DOHH2 (cell line): ENCODE results near the gene NPL.

ENCODE experiments used
- EZH2phosphoT487 ChIP-seq: fragments of 200-600 bp; sonication (generic); IDR thresholded peaks from 2 replicates; pipeline ENCODE4 v1.6.1; 2017; ENCODE audit warnings: borderline replicate concordance, mild to moderate bottlenecking, antibody characterized with exemption, low read length, moderate library complexity, mixed read lengths
- TF ChIP-seq, protein P1 (sequence below): fragments of 200-600 bp; sonication (generic); IDR thresholded peaks from one replicate; pipeline ENCODE4 v1.5.1; 2014; ENCODE audit warnings: antibody characterized with exemption, mild to moderate bottlenecking, low read depth, low read length; ENCODE audit not compliant: poor library complexity, severe bottlenecking

GRCh38 chr1:182823220-182823619 lies 33.6 kb downstream of the NPL start:
- TF ChIP-seq, protein P1, sequence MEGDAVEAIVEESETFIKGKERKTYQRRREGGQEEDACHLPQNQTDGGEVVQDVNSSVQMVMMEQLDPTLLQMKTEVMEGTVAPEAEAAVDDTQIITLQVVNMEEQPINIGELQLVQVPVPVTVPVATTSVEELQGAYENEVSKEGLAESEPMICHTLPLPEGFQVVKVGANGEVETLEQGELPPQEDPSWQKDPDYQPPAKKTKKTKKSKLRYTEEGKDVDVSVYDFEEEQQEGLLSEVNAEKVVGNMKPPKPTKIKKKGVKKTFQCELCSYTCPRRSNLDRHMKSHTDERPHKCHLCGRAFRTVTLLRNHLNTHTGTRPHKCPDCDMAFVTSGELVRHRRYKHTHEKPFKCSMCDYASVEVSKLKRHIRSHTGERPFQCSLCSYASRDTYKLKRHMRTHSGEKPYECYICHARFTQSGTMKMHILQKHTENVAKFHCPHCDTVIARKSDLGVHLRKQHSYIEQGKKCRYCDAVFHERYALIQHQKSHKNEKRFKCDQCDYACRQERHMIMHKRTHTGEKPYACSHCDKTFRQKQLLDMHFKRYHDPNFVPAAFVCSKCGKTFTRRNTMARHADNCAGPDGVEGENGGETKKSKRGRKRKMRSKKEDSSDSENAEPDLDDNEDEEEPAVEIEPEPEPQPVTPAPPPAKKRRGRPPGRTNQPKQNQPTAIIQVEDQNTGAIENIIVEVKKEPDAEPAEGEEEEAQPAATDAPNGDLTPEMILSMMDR: no peak
- TF ChIP-seq EZH2phosphoT487: no peak
